ENCODE results near the gene PIN1.

- TF ChIP-seq EZH2 (IDR thresholded peaks at IDR 0.05; ENCODE audit: borderline replicate concordance, low read length): no peak
- no peak for TF ChIP-seq CTCF (IDR thresholded peaks at IDR 0.05; ENCODE audit: low read length)
Observed at GRCh38 chr19:9849791-9850190, 14.7 kb downstream of the PIN1 start.
